ENCODE measurements around the gene NDUFB4.

DNA sequence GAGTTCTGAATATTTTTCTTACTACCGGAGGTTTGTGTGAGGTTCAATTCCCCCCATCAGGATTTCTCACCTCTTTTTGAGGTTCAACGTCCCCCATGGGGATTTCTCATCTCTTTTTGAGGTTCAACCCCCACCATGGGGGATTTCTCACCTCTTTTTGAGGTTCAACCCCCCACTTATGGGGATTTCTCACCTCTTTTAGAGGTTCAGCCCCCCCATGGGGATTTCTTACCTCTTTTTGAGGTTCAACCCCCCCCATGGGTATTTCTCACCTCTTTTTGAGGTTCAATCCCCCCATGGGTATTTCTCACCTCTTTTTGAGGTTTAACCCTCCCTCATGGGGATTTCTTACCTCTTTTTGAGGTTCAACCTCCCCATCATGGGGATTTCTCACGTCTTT, 26.3 kb downstream of the NDUFB4 start:
- TF ChIP-seq CTCF (IDR thresholded peaks at IDR 0.05; ENCODE audit: insufficient read depth, low read depth, low read length) (no peak), EZH2 (IDR thresholded peaks at IDR 0.05; ENCODE audit: insufficient read depth, low read length) (no peak)

All from astrocyte (in vitro differentiated cells and primary cell).